ENCODE measurements around the gene CNFN. TPM values are rescaled to one million over a fixed set of nuclear protein-coding genes. Genes with fewer than 3 reads are reported as not detected.

The CNFN gene
- polyA plus RNA-seq, 2 of the 4 experiments (the other 2 are of a cell fraction), result 5.1 to 33.2 TPM

GRCh38 chr19:42421101-42421500, 31.0 kb upstream of the CNFN start:
- CTCF ChIA-PET, result interaction anchor here (0.6 to 12.2 kb wide), 18 partner anchors 8 to 312 kb away, joined by 3 to 302 read pairs (median 6); partner anchors contain the start of gene CXCL17
- FAIRE-seq (no peak), ATAC-seq (no peak), DNase-seq (ENCODE audit: low read depth in 1 of 2, low spot score in 1 of 2) (no peak)
- H3K9me3 ChIP-seq, result no peaks in the 10 kb centered on the region
- 82% methylated on average over 4 of the region's 4 CpGs for WGBS (ENCODE audit: missing lambda C conversion rate)
- POLR2A ChIA-PET, result interaction anchor here (1.2 kb wide), 1 partner anchor 25 kb away, joined by 5 read pairs; no protein-coding TSS in a partner anchor
- TF ChIP-seq KDM1A (IDR thresholded peaks at IDR 0.05; ENCODE audit: low read depth) (no peak), CBX8 (IDR thresholded peaks at IDR 0.05) (no peak)
- H3K4me1 ChIP-seq, result peaks cover 18% of the 10 kb centered on the region
- no peak overlapping the region for H3K27ac ChIP-seq
- H3K4me3 ChIP-seq, result no peak overlapping the region
- H3K4me2 ChIP-seq, result no peak overlapping the region

GRCh38 chr19:42420055-42420544, 30.0 kb upstream of the CNFN start:
- POLR2A ChIA-PET, result interaction anchor here (0.6 to 1.2 kb wide), 2 partner anchors 24 to 332 kb away, joined by 3 to 5 read pairs; no protein-coding TSS in a partner anchor
- peak; percentile 98 for TF ChIP-seq CTCF (IDR thresholded peaks at IDR 0.05)
- no peak for TF ChIP-seq ATOH8 (CRISPR knock-in tag; IDR thresholded peaks at IDR 0.05; ENCODE audit: low read depth)
- no peak for TF ChIP-seq CHD2 (IDR thresholded peaks at IDR 0.05; ENCODE audit: low read length, partially characterized antibody)
- no peak for TF ChIP-seq FOSL2 (IDR thresholded peaks at IDR 0.05)
- TF ChIP-seq FOSL2 (CRISPR knock-in tag; IDR thresholded peaks at IDR 0.05), result peak; percentile 44; the same call in 1 of the 2 replicates
- TF ChIP-seq BCL3 (IDR thresholded peaks at IDR 0.05), result no peak
- TF ChIP-seq BHLHE40 (IDR thresholded peaks at IDR 0.05; ENCODE audit: low read depth, low read length), result peak; percentile 26; the same call in 1 of the 2 replicates
- TF ChIP-seq FOSB (CRISPR knock-in tag; IDR thresholded peaks at IDR 0.05), result no peak
- TF ChIP-seq SMC3 (IDR thresholded peaks at IDR 0.05), result peak; percentile 82
- no peak for TF ChIP-seq PHF8 (IDR thresholded peaks at IDR 0.05; ENCODE audit: borderline replicate concordance, low read depth)
- peak in 1 of 2 experiments; percentile 50; a peak in 1 of 4 replicates for TF ChIP-seq CEBPB (IDR thresholded peaks at IDR 0.05)
- peak; percentile 63; the same call in 1 of the 2 replicates for TF ChIP-seq KDM1A (IDR thresholded peaks at IDR 0.05; ENCODE audit: low read depth)
- TF ChIP-seq NPAS2 (CRISPR knock-in tag; IDR thresholded peaks at IDR 0.05; ENCODE audit: borderline replicate concordance), result no peak
- TF ChIP-seq REST (IDR thresholded peaks at IDR 0.05), result no peak
- TF ChIP-seq RAD21 (conservative IDR thresholded peaks at IDR 0.05 in 1 of 2, IDR thresholded peaks at IDR 0.05 in 1 of 2), result peak; percentile 55 to 72
- TF ChIP-seq CHD4 (IDR thresholded peaks at IDR 0.05; ENCODE audit: borderline replicate concordance), result peak; percentile 82; the same call in 1 of the 2 replicates
- peak; percentile 99 for TF ChIP-seq ESRRA (IDR thresholded peaks at IDR 0.05; ENCODE audit: borderline replicate concordance, low read length)
- peak; percentile 65; the same call in 1 of the 2 replicates for TF ChIP-seq MAX (IDR thresholded peaks at IDR 0.05)
- no peak for TF ChIP-seq TFCP2L1 (CRISPR knock-in tag; IDR thresholded peaks at IDR 0.05)
- TF ChIP-seq USF2 (IDR thresholded peaks at IDR 0.05), result no peak
- TF ChIP-seq HDAC2 (IDR thresholded peaks at IDR 0.05), result peak; percentile 52; the same call in 1 of the 2 replicates
- no peak; the same call in 1 of the 2 replicates for TF ChIP-seq RCOR1 (IDR thresholded peaks at IDR 0.05; ENCODE audit: low read depth, low read length)
- TF ChIP-seq RARB (CRISPR knock-in tag; IDR thresholded peaks at IDR 0.05), result no peak
- TF ChIP-seq HOXA7 (CRISPR knock-in tag; IDR thresholded peaks at IDR 0.05), result no peak

More at GRCh38 chr19:42420055-42420544, 30.0 kb upstream of the CNFN start:
- no peak overlapping the region for H3K4me3 ChIP-seq
- 31% methylated on average over 10 of the region's 10 CpGs for WGBS (ENCODE audit: missing lambda C conversion rate)
- peak; percentile 89 to 100 for DNase-seq (ENCODE audit: low read depth in 1 of 2, low spot score in 1 of 2)
- no peak overlapping the region for H3K4me2 ChIP-seq
- no peak overlapping the region for H3K27ac ChIP-seq
- peak; percentile 68 to 78 for ATAC-seq
- H3K9me3 ChIP-seq, result no peaks in the 10 kb centered on the region
- H3K4me1 ChIP-seq, result peaks cover 18% of the 10 kb centered on the region
- FAIRE-seq, result peak; percentile 99
- CTCF ChIA-PET, result interaction anchor here (0.5 to 12.2 kb wide), 36 partner anchors 8 to 1127 kb away, joined by 3 to 302 read pairs (median 4); partner anchors contain the start of gene CXCL17
